Islet of Langerhans (tissue), 1 donor: ENCODE measurements around the gene CLPTM1L.

ENCODE experiments used
- FAIRE-seq: peaks from one replicate; lab custom pipeline; 2011; peaks lifted over from hg19 to GRCh38; lab: Jason Lieb, UNC

Gene CLPTM1L

GRCh38 chr5:1344975-1345838 lies at the start of gene CLPTM1L:
Gene CLPTM1L, minus strand, starts transcription at chr5:1345099. Its CDS starts 258 bp downstream, at chr5:1344841.
- FAIRE-seq, result no peak

- FAIRE-seq, result no peak
These were observed 48.9 kb upstream of the CLPTM1L start for GRCh38 chr5:1393571-1394501.

GRCh38 chr5:1392801-1393565 lies 48.1 kb upstream of the CLPTM1L start:
- no peak for FAIRE-seq

- FAIRE-seq, result no peak
These were observed 47.4 kb upstream of the CLPTM1L start for GRCh38 chr5:1392261-1392660.

- no peak for FAIRE-seq
These were observed 46.8 kb upstream of the CLPTM1L start for GRCh38 chr5:1391691-1392090.

GRCh38 chr5:1390861-1391600 lies 46.1 kb upstream of the CLPTM1L start:
- no peak for FAIRE-seq

GRCh38 chr5:1390333-1390732 lies 45.4 kb upstream of the CLPTM1L start:
- no peak for FAIRE-seq

- no peak for FAIRE-seq
These were observed 43.6 kb upstream of the CLPTM1L start for GRCh38 chr5:1388383-1388967.

GRCh38 chr5:1387876-1388275 lies 43.0 kb upstream of the CLPTM1L start:
- no peak for FAIRE-seq

GRCh38 chr5:1387059-1387755 lies 42.3 kb upstream of the CLPTM1L start:
- FAIRE-seq, result no peak

GRCh38 chr5:1386274-1386717 lies 41.4 kb upstream of the CLPTM1L start:
- FAIRE-seq, result no peak

- no peak for FAIRE-seq
These were observed 40.7 kb upstream of the CLPTM1L start for GRCh38 chr5:1385395-1386273.

- no peak for FAIRE-seq
These were observed 39.6 kb upstream of the CLPTM1L start for GRCh38 chr5:1384521-1384920.

GRCh38 chr5:1383886-1384401 lies 39.0 kb upstream of the CLPTM1L start:
- FAIRE-seq, result no peak

GRCh38 chr5:1383344-1383743 lies 38.4 kb upstream of the CLPTM1L start:
- FAIRE-seq, result no peak

- FAIRE-seq, result no peak
These were observed 37.4 kb upstream of the CLPTM1L start for GRCh38 chr5:1382248-1382700.

- FAIRE-seq, result no peak
These were observed 36.7 kb upstream of the CLPTM1L start for GRCh38 chr5:1381370-1382247.

GRCh38 chr5:1380910-1381309 lies 36.0 kb upstream of the CLPTM1L start:
- FAIRE-seq, result no peak
